Left lung (tissue), 10 donors: ENCODE results near the gene AIFM3. TPM values are rescaled to one million over a fixed set of nuclear protein-coding genes. Genes with fewer than 3 reads are reported as not detected.
A peak's percentile ranks its signal among the peaks of the same experiment; 100 is the strongest.

ENCODE experiments used
- ATAC-seq: fragments of 200-7000 bp; cut with Tn5 transposase; one replicate; pipeline ENCODE4 v1.9.1; 2020; ENCODE audit warnings: moderate library complexity
- DNase-seq, 4 donors: peaks; one replicate each; pipeline ENCODE4 v3.0.0-alpha.2; 2013 to 2020
- H3K27ac ChIP-seq, 2 donors: fragments of 200-600 bp; sonication (generic) in 1 of 2; one replicate each; pipeline versions ENCODE4 v1.5.0 to v1.8.0; 2020 to 2021
- H3K27me3 ChIP-seq, 2 donors: fragments of 200-600 bp; sonication (generic) in 1 of 2; one replicate each; pipeline versions ENCODE4 v1.5.0 to v1.8.0; 2020 to 2021
- H3K36me3 ChIP-seq, 2 donors: fragments of 200-600 bp; sonication (generic) in 1 of 2; one replicate each; pipeline versions ENCODE4 v1.5.0 to v1.8.0; 2020 to 2021
- H3K4me1 ChIP-seq, 2 donors: fragments of 200-600 bp; one replicate each; pipeline ENCODE4 v1.8.0; 2021
- H3K4me3 ChIP-seq, 2 donors: fragments of 200-600 bp; sonication (generic) in 1 of 2; one replicate each; pipeline versions ENCODE4 v1.5.0 to v1.8.0; 2020 to 2021; ENCODE audit warnings: mild to moderate bottlenecking in 1 of 2
- H3K9me3 ChIP-seq, 2 donors: fragments of 200-600 bp; sonication (generic) in 1 of 2; one replicate each; pipeline versions ENCODE4 v1.5.0 to v1.8.0; 2020 to 2021
- intact Hi-C, 2 donors: fragments of 100-400 bp; cut with DNase I; formaldehyde crosslinking; loops; one replicate each; pipeline versions ENCODE4 v1.11.2 to v1.14.2; 2022
- polyA plus RNA-seq, 6 donors: library from polyadenylated mRNA; unstranded; fragments of 120-200 nt; gene quantifications; one replicate each; pipeline ENCODE4 v1.2.1, GENCODE V29; 2013; ENCODE audit not compliant: insufficient read length in 6 of 6
- total RNA-seq, 2 donors: library from RNA; stranded (reverse); fragmentation: NEBNext Ultra II Directional; extraction: Animal tissue kit (Norgen Biotek cat#: 25700); gene quantifications; one replicate each; pipeline ENCODE4 v1.2.1, GENCODE V29; 2021
- TF ChIP-seq, protein P1 (sequence below), 2 donors: fragments of 200-600 bp; sonication (generic) in 1 of 2; IDR thresholded peaks; one replicate each; pipeline versions ENCODE4 v1.5.0 to v1.8.0; 2021; ENCODE audit warnings: antibody characterized with exemption in 2 of 2
- donor health status: DM: no; HTN: yes; CAD: no.
- donor health status: DM: no; HTN: no; CAD: no.

Gene AIFM3
- total and polyA plus RNA-seq, 8 donors: 0.49 to 6.5 (median 1.0) TPM

DNA sequence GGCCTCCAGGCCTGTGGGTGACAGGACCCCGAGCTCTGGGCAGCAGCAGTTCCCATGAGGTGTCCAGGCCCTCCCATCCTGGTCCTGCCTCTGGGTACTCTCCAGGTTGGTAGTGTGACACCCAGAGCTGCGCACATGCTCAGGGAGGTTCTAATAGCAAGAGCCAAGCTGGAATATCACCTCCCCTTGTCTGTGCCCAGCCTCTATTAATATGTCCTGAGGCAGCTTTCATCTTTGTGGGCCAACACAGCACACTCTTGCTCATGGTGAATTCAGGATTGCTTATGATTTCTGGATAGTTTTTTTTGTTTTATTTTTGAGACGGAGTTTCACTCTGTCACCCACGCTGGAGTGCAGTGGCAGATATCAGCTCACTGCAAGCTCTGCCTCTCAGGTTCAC is 51.3 kb downstream of the AIFM3 start:
- TF ChIP-seq, protein P1, sequence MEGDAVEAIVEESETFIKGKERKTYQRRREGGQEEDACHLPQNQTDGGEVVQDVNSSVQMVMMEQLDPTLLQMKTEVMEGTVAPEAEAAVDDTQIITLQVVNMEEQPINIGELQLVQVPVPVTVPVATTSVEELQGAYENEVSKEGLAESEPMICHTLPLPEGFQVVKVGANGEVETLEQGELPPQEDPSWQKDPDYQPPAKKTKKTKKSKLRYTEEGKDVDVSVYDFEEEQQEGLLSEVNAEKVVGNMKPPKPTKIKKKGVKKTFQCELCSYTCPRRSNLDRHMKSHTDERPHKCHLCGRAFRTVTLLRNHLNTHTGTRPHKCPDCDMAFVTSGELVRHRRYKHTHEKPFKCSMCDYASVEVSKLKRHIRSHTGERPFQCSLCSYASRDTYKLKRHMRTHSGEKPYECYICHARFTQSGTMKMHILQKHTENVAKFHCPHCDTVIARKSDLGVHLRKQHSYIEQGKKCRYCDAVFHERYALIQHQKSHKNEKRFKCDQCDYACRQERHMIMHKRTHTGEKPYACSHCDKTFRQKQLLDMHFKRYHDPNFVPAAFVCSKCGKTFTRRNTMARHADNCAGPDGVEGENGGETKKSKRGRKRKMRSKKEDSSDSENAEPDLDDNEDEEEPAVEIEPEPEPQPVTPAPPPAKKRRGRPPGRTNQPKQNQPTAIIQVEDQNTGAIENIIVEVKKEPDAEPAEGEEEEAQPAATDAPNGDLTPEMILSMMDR (IDR thresholded peaks at IDR 0.05): no peak
- ATAC-seq: no peak
- intact Hi-C loops: no loop called here

DNA sequence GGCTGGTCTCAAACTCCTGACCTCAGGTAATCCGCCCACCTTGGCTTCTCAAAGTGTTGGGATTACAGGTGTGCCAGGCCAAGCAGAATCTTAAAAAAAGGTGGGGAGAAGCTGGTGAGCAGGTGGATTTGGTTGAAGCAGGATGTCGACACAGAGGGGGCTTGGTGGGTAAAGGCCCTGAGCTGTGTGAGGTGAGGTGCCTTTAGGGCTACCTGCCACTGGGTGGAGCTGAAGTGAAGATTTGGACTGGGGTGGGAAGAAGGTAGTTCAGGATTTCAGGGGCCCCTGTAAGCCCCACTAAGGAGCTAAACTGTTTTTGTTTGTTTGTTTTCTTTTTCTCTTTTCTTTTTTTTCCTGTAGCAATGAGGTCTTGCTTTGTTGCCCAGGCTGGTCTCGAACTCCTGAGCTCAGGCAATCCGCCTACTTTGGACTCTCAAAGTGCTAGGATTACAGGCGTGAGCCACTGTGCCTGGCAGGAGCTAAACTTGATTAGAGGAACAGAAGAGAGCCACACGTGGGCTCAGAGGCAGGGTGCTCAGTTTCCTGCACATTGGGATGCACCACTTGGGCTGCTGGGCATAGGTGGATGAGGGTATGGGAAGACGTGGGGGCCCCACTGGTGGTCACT is 53.9 kb downstream of the AIFM3 start:
- Histone ChIP-seq H3K27ac (no peak overlapping the region), H3K4me1 (no peaks in the 10 kb centered on the region), H3K27me3 (no peaks in the 10 kb centered on the region), H3K36me3 (no peaks in the 10 kb centered on the region), H3K9me3 (no peaks in the 10 kb centered on the region), H3K4me3 (no peak overlapping the region)
- peak in 1 of 4 donors; percentile 8 for DNase-seq
- peak; percentile 46 for ATAC-seq
- intact Hi-C loops: no loop called here
- TF ChIP-seq, protein P1 (IDR thresholded peaks at IDR 0.05): no peak

More for the DNA sequence above, 51.3 kb downstream of the AIFM3 start:
- Histone ChIP-seq H3K4me3 (no peak overlapping the region), H3K27me3 (peaks cover 0 to 17% of the 10 kb centered on the region in 2 donors), H3K9me3 (no peaks in the 10 kb centered on the region), H3K27ac (no peak overlapping the region), H3K4me1 (peaks cover 10 to 14% of the 10 kb centered on the region in 2 donors), H3K36me3 (no peaks in the 10 kb centered on the region)
- peak in 1 of 4 donors; percentile 35 for DNase-seq

GRCh38 chr22:21022507-21022906 is 55.5 kb downstream of the AIFM3 start:
- TF ChIP-seq, protein P1 (IDR thresholded peaks at IDR 0.05): no peak
- no peaks in the 10 kb centered on the region for H3K9me3 ChIP-seq
- no peak overlapping the region for H3K27ac ChIP-seq
- intact Hi-C loops: no loop called here
- H3K36me3 ChIP-seq: no peaks in the 10 kb centered on the region
- H3K4me3 ChIP-seq: no peak overlapping the region
- DNase-seq (peak in 1 of 4 donors; percentile 65), ATAC-seq (no peak)
- no peaks in the 10 kb centered on the region for H3K4me1 ChIP-seq
- H3K27me3 ChIP-seq: no peaks in the 10 kb centered on the region

DNA sequence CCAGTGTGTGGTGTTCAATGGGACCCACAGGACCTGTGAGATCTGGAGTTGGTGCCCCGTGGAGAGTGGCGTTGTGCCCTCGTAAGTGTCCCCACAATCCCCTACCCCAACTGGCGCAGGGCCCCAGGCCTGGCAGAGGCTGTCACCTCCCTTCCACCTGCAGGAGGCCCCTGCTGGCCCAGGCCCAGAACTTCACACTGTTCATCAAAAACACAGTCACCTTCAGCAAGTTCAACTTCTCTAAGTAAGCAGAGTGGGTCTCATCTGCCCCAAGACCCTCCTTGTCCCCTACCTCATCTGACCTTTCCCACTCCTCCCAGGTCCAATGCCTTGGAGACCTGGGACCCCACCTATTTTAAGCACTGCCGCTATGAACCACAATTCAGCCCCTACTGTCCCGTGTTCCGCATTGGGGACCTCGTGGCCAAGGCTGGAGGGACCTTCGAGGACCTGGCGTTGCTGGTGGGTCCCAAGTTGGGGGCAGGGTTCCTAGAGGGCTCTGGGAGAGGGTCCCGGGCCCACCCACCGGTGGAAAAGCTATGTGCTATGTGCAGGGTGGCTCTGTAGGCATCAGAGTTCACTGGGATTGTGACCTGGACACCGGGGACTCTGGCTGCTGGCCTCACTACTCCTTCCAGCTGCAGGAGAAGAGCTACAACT is 56.0 kb downstream of the AIFM3 start:
- H3K36me3 ChIP-seq: no peaks in the 10 kb centered on the region
- TF ChIP-seq, protein P1 (IDR thresholded peaks at IDR 0.05): no peak
- no peaks in the 10 kb centered on the region for H3K4me1 ChIP-seq
- intact Hi-C loops: no loop called here
- peak in 1 of 4 donors; percentile 48 for DNase-seq
- H3K27ac ChIP-seq: no peak overlapping the region
- H3K4me3 ChIP-seq: no peak overlapping the region
- no peak for ATAC-seq
- H3K27me3 ChIP-seq: no peaks in the 10 kb centered on the region
- no peaks in the 10 kb centered on the region for H3K9me3 ChIP-seq

- intact Hi-C loops: no loop called here
- TF ChIP-seq, protein P1 (IDR thresholded peaks at IDR 0.05): no peak
- Histone ChIP-seq H3K4me3 (no peak overlapping the region), H3K4me1 (no peaks in the 10 kb centered on the region), H3K27ac (no peak overlapping the region), H3K9me3 (no peaks in the 10 kb centered on the region), H3K36me3 (no peaks in the 10 kb centered on the region), H3K27me3 (peaks cover 0 to 16% of the 10 kb centered on the region in 2 donors)
- DNase-seq: peak in 1 of 4 donors; percentile 26
- ATAC-seq: no peak
Observed at GRCh38 chr22:21025266-21025665, 58.2 kb downstream of the AIFM3 start.
